GM23338 (cell line): ENCODE measurements around the gene LYZL1. TPM values are rescaled to one million over a fixed set of nuclear protein-coding genes. Genes with fewer than 3 reads are reported as not detected.

ENCODE experiments used
- ATAC-seq: fragments of 200-7000 bp; cut with Tn5 transposase; 3 replicates; pipeline ENCODE4 v1.9.1; 2020
- DNase-seq: peaks from one replicate; pipeline ENCODE4 v3.0.0-alpha.2; 2015; ENCODE audit warnings: low spot score
- H2AFZ ChIP-seq: fragments of 200-600 bp; sonication (generic); 2 replicates; pipeline ENCODE4 v1.8.0; 2016; ENCODE audit warnings: antibody characterized with exemption, mild to moderate bottlenecking, moderate library complexity
- H3F3A ChIP-seq: fragments of 200-600 bp; sonication (generic); replicated peaks from 2 replicates; pipeline ENCODE4 v1.8.0; 2017; ENCODE audit warnings: antibody characterized with exemption, mixed run types, low read depth
- H3K27ac ChIP-seq: fragments of 200-600 bp; sonication (generic); 2 replicates; pipeline ENCODE4 v1.6.1; 2016; ENCODE audit warnings: low read depth
- H3K27me3 ChIP-seq: fragments of 200-600 bp; sonication (generic); 2 replicates; pipeline ENCODE4 v1.8.0; 2016; ENCODE audit warnings: mild to moderate bottlenecking, mixed run types, moderate library complexity; ENCODE audit not compliant: insufficient read depth
- H3K36me3 ChIP-seq: fragments of 200-600 bp; sonication (generic); 2 replicates; pipeline ENCODE4 v1.8.0; 2016; ENCODE audit warnings: mild to moderate bottlenecking; ENCODE audit not compliant: insufficient read depth
- H3K4me1 ChIP-seq: fragments of 200-600 bp; sonication (generic); 2 replicates; pipeline ENCODE4 v1.8.0; 2016; ENCODE audit warnings: mild to moderate bottlenecking, moderate library complexity; ENCODE audit not compliant: insufficient read depth
- H3K4me2 ChIP-seq: fragments of 200-600 bp; sonication (generic); 2 replicates; pipeline ENCODE4 v1.7.1; 2017; ENCODE audit warnings: mixed run types
- H3K4me3 ChIP-seq: fragments of 200-600 bp; sonication (generic); 2 replicates; pipeline ENCODE4 v1.6.1; 2016; ENCODE audit warnings: mixed run types
- H3K79me2 ChIP-seq: fragments of 200-600 bp; sonication (generic); replicated peaks from 2 replicates; pipeline ENCODE4 v1.8.0; 2017; ENCODE audit warnings: mild to moderate bottlenecking; ENCODE audit not compliant: insufficient read depth
- H3K9me2 ChIP-seq: fragments of 200-600 bp; sonication (generic); 2 replicates; pipeline ENCODE4 v1.8.0; 2017; ENCODE audit not compliant: insufficient read depth
- H4K20me1 ChIP-seq: fragments of 200-600 bp; sonication (generic); replicated peaks from 2 replicates; pipeline ENCODE4 v1.8.0; 2017; ENCODE audit warnings: mild to moderate bottlenecking; ENCODE audit not compliant: insufficient read depth
- H3K27ac Mint-ChIP-seq: 2 replicates; pipeline ENCODE4 v1.8.0; 2020; ENCODE audit warnings: inconsistent platforms, mild to moderate bottlenecking, moderate library complexity, mixed read lengths
- H3K27me3 Mint-ChIP-seq: 3 replicates; pipeline ENCODE4 v1.8.0; 2022; ENCODE audit warnings: low read depth, mild to moderate bottlenecking, moderate library complexity, mixed read lengths, inconsistent platforms; ENCODE audit not compliant: insufficient read depth, poor library complexity
- H3K36me3 Mint-ChIP-seq: 3 replicates; pipeline ENCODE4 v1.8.0; 2021; ENCODE audit warnings: low read depth, mild to moderate bottlenecking, inconsistent platforms, moderate library complexity, mixed read lengths
- H3K4me1 Mint-ChIP-seq: 3 replicates; pipeline ENCODE4 v1.8.0; 2020; ENCODE audit warnings: mild to moderate bottlenecking, inconsistent platforms, mixed read lengths
- H3K4me3 Mint-ChIP-seq: 3 replicates; pipeline ENCODE4 v1.8.0; 2021; ENCODE audit warnings: moderate library complexity, mild to moderate bottlenecking, inconsistent platforms, mixed read lengths
- H3K9me3 Mint-ChIP-seq: 3 replicates; pipeline ENCODE4 v1.8.0; 2020; ENCODE audit warnings: moderate library complexity, mild to moderate bottlenecking, inconsistent platforms, mixed read lengths
- CREB1 ChIP-seq: fragments of 250-450 bp; sonication (Bioruptor Pico); IDR thresholded peaks from 2 replicates; pipeline ENCODE4 v1.5.0; 2020; ENCODE audit warnings: low read depth, mild to moderate bottlenecking, moderate library complexity
- CTCF ChIP-seq, 2 experiments: fragments of 200-600 bp in 1 of 2; sonication (generic) in 1 of 2; conservative IDR thresholded peaks; 2 replicates each; pipeline versions ENCODE4 v1.5.1 to v1.6.1; 2016 to 2017; ENCODE audit warnings: antibody characterized with exemption in 2 of 2, low read depth in 2 of 2, mild to moderate bottlenecking in 2 of 2, moderate library complexity in 1 of 2
- EZH2 ChIP-seq: fragments of 200-600 bp; sonication (generic); IDR thresholded peaks from one replicate; pipeline ENCODE4 v1.8.0; 2017; ENCODE audit warnings: antibody characterized with exemption, mild to moderate bottlenecking, low read depth; ENCODE audit not compliant: unreplicated experiment
- EZH2phosphoT487 ChIP-seq: fragments of 200-600 bp; sonication (generic); IDR thresholded peaks from one replicate; pipeline ENCODE4 v1.8.1; 2018; ENCODE audit warnings: antibody characterized with exemption; ENCODE audit not compliant: unreplicated experiment
- STAT1 ChIP-seq: IDR thresholded peaks from one replicate; pipeline ENCODE4 v1.6.1; 2016; ENCODE audit warnings: antibody characterized with exemption; ENCODE audit not compliant: unreplicated experiment
- ZNF331 ChIP-seq: fragments of 250-450 bp; sonication (Bioruptor Pico); IDR thresholded peaks from 2 replicates; pipeline ENCODE4 v1.5.0; 2020; ENCODE audit warnings: low read depth, mild to moderate bottlenecking, moderate library complexity
- polyA plus RNA-seq: library from polyadenylated mRNA; unstranded; fragments of >200 nt; fragmentation: Nextera tagmentation; extraction: Ambion mirVana; gene quantifications from 2 replicates; pipeline ENCODE4 v1.2.1, GENCODE V29; 2016
- total RNA-seq: library from RNA; depleted of rRNA; stranded (reverse); fragments of >200 nt; shearing (Covaris generic); gene quantifications from 2 replicates; pipeline ENCODE4 v1.2.3, GENCODE V29; 2014
- TF ChIP-seq, protein P1 (sequence below): fragments of 250-450 bp; sonication (Bioruptor Pico); IDR thresholded peaks from 2 replicates; pipeline ENCODE4 v1.5.0; 2020; ENCODE audit warnings: mild to moderate bottlenecking, moderate library complexity
- TF ChIP-seq, protein P2 (sequence below): IDR thresholded peaks from 2 replicates; pipeline ENCODE4 v1.6.1; 2016; ENCODE audit warnings: antibody characterized with exemption

LYZL1 gene
- total and polyA plus RNA-seq, 2 experiments from 2014 or later = not detected

DNA sequence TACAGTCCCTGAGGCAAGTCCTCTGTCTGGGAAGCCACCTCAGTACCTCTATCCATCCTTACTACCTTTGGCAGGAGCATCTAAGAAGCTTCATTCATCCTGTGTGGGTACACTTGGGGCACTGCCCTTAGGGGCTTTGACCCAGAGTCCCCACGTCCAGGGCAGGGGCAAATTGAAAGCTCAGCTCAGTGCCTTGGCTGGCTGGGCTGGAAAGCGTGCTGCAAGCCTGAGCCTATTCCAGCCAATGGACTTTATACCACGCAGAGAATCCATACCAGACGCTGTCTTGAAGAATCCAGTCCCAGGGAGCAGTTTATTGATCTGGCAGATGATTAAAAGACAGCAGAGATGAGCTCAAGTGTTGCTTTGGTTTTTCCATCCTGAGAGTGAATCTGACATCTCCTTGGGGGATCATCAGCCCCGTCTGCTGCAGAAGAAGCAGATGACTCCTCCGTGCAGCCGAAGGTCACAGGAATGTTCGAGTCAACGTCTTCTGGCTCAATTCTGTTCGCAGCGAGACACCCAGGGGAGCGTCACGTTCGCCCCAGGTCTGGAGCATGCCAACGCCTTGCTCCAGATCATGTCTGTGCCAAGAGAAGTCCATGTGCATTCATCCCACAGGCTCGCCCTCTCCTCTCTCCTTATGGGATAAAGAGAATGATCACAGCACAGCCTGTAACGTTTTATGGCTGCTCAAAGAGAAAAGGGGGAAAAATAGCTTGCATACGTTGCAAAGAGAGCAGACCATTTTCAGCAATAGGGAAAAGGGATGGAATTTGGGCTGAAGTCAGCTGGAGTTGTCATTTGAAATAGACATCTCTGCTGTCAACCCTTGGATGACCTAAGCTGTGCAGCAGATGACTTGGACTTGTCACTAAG lies 35.8 kb upstream of the LYZL1 start (continued):
- TF ChIP-seq, protein P1, sequence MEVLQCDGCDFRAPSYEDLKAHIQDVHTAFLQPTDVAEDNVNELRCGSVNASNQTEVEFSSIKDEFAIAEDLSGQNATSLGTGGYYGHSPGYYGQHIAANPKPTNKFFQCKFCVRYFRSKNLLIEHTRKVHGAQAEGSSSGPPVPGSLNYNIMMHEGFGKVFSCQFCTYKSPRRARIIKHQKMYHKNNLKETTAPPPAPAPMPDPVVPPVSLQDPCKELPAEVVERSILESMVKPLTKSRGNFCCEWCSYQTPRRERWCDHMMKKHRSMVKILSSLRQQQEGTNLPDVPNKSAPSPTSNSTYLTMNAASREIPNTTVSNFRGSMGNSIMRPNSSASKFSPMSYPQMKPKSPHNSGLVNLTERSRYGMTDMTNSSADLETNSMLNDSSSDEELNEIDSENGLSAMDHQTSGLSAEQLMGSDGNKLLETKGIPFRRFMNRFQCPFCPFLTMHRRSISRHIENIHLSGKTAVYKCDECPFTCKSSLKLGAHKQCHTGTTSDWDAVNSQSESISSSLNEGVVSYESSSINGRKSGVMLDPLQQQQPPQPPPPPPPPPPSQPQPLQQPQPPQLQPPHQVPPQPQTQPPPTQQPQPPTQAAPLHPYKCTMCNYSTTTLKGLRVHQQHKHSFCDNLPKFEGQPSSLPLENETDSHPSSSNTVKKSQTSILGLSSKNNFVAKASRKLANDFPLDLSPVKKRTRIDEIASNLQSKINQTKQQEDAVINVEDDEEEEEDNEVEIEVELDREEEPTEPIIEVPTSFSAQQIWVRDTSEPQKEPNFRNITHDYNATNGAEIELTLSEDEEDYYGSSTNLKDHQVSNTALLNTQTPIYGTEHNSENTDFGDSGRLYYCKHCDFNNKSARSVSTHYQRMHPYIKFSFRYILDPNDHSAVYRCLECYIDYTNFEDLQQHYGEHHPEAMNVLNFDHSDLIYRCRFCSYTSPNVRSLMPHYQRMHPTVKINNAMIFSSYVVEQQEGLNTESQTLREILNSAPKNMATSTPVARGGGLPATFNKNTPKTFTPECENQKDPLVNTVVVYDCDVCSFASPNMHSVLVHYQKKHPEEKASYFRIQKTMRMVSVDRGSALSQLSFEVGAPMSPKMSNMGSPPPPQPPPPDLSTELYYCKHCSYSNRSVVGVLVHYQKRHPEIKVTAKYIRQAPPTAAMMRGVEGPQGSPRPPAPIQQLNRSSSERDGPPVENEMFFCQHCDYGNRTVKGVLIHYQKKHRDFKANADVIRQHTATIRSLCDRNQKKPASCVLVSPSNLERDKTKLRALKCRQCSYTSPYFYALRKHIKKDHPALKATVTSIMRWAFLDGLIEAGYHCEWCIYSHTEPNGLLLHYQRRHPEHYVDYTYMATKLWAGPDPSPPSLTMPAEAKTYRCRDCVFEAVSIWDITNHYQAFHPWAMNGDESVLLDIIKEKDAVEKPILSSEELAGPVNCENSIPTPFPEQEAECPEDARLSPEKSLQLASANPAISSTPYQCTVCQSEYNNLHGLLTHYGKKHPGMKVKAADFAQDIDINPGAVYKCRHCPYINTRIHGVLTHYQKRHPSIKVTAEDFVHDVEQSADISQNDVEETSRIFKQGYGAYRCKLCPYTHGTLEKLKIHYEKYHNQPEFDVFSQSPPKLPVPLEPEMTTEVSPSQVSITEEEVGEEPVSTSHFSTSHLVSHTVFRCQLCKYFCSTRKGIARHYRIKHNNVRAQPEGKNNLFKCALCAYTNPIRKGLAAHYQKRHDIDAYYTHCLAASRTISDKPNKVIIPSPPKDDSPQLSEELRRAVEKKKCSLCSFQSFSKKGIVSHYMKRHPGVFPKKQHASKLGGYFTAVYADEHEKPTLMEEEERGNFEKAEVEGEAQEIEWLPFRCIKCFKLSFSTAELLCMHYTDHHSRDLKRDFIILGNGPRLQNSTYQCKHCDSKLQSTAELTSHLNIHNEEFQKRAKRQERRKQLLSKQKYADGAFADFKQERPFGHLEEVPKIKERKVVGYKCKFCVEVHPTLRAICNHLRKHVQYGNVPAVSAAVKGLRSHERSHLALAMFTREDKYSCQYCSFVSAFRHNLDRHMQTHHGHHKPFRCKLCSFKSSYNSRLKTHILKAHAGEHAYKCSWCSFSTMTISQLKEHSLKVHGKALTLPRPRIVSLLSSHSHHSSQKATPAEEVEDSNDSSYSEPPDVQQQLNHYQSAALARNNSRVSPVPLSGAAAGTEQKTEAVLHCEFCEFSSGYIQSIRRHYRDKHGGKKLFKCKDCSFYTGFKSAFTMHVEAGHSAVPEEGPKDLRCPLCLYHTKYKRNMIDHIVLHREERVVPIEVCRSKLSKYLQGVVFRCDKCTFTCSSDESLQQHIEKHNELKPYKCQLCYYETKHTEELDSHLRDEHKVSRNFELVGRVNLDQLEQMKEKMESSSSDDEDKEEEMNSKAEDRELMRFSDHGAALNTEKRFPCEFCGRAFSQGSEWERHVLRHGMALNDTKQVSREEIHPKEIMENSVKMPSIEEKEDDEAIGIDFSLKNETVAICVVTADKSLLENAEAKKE = no peak
- TF ChIP-seq CTCF (conservative IDR thresholded peaks at IDR 0.05; ENCODE audit: low read depth in 2 of 2) (no peak), ZNF331 (no peak)

GRCh38 chr10:29253690-29254029 lies 35.2 kb upstream of the LYZL1 start:
- H3K4me1 ChIP-seq = peaks cover 9% of the 10 kb centered on the region
- no peaks in the 10 kb centered on the region; the same call in 2 of the 3 replicates for H3K36me3 Mint-ChIP-seq
- H3K9me2 ChIP-seq = no peaks in the 10 kb centered on the region; the same call in 1 of the 2 replicates
- H3K79me2 ChIP-seq = no peaks in the 10 kb centered on the region
- no peaks in the 10 kb centered on the region for H3K27me3 Mint-ChIP-seq
- H2AFZ ChIP-seq = no peak overlapping the region
- H3K4me2 ChIP-seq = no peak overlapping the region
- ATAC-seq (no peak), DNase-seq (no peak)
- H3F3A ChIP-seq = no peaks in the 10 kb centered on the region; the same call in 1 of the 2 replicates
- no peak overlapping the region for H3K27ac ChIP-seq
- no peaks in the 10 kb centered on the region for H3K27me3 ChIP-seq
- no peak overlapping the region for H3K4me3 ChIP-seq
- no peak overlapping the region for H3K27ac Mint-ChIP-seq
- no peak overlapping the region for H3K4me3 Mint-ChIP-seq
- 0 out of 3 replicates have a peak, but pooled peaks cover 4% of the 10 kb centered on the region for H3K9me3 Mint-ChIP-seq
- H3K36me3 ChIP-seq = no peaks in the 10 kb centered on the region
- H3K4me1 Mint-ChIP-seq = peaks cover 11% of the 10 kb centered on the region
- no peaks in the 10 kb centered on the region for H4K20me1 ChIP-seq
- no peak for TF ChIP-seq STAT1
- TF ChIP-seq, protein P2, sequence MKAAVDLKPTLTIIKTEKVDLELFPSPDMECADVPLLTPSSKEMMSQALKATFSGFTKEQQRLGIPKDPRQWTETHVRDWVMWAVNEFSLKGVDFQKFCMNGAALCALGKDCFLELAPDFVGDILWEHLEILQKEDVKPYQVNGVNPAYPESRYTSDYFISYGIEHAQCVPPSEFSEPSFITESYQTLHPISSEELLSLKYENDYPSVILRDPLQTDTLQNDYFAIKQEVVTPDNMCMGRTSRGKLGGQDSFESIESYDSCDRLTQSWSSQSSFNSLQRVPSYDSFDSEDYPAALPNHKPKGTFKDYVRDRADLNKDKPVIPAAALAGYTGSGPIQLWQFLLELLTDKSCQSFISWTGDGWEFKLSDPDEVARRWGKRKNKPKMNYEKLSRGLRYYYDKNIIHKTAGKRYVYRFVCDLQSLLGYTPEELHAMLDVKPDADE = no peak
- TF ChIP-seq CREB1 (CRISPR knock-in tag) = no peak
- TF ChIP-seq EZH2 = no peak
- TF ChIP-seq CTCF (conservative IDR thresholded peaks at IDR 0.05; ENCODE audit: low read depth in 2 of 2) = no peak
- no peak for TF ChIP-seq ZNF331
- TF ChIP-seq EZH2phosphoT487 = no peak
